Measurements from ENCODE around the gene TCF7L2.
"Not testable (repeated sequence)": the region's sequence is repeated elsewhere in the genome, so short reads cannot be mapped to it uniquely, and the experiment has no call there.

Gene TCF7L2

DNA sequence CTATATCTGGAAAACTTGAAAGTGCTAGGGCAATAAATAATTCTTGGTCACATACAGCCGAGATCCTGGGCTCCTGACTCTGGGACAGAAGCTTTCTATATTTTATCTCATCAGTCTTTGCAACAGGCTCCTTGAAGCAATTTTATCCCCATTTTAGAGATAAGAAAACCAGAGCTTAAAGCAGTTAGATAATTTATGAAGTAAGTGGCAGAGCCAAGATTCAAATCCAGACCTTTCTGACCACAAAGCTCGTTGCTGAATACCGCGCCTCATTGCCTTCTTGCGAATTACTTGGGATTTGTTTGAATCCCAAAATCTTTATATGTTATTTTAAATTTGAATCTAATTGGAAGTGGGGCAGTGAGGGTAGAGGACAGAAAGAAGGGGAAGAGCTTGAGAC is 106.0 kb downstream of the TCF7L2 start:
- Mint-ChIP-seq H3K4me3 (no peak overlapping the region), H3K27me3 (peaks cover 34% of the 10 kb centered on the region), H3K4me1 (peaks cover 8% of the 10 kb centered on the region), H3K36me3 (no peaks in the 10 kb centered on the region), H3K9me3 (no peaks in the 10 kb centered on the region), H3K27ac (no peak overlapping the region)
- DNase-seq = no peak
- CTCF ChIA-PET = no interaction called here

- Mint-ChIP-seq H3K36me3 (no peaks in the 10 kb centered on the region), H3K27ac (no peak overlapping the region), H3K9me3 (no peaks in the 10 kb centered on the region), H3K4me3 (no peak overlapping the region), H3K4me1 (peaks cover 5% of the 10 kb centered on the region), H3K27me3 (peaks cover 34% of the 10 kb centered on the region)
- CTCF ChIA-PET = no interaction called here
- DNase-seq = no peak
Measured at GRCh38 chr10:113056441-113057021, 106.5 kb downstream of the TCF7L2 start.

DNA sequence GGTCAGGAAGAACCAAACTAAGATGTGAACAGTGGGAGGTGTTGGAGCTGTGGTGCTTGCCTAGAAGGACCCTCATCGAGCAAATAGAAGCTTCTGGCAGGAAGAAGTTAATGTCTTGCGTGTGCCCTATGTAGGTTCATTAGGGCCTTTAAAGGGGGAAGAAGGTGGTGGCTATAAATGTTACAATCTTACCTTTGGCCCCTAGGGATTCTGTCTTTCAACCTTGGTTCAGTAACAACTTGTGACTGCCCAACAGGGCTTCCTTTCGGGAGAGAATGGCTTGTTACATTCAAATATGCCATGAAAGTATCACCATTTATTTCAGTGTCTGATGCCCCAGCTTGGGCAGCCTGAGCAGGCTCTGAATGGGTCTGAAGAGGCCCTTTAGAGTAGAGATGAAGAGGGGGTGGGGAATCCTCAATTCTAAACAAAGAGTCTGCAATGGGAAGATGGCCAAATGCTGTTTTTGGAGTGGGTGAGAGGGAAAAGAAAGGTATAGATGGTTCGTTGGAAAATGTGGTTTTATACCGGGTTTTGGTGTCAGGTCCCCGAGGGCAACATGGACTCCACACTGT is 108.0 kb downstream of the TCF7L2 start:
- Mint-ChIP-seq H3K27ac (no peak overlapping the region), H3K36me3 (no peaks in the 10 kb centered on the region), H3K4me3 (no peak overlapping the region), H3K27me3 (peaks cover 22% of the 10 kb centered on the region), H3K4me1 (no peaks in the 10 kb centered on the region), H3K9me3 (no peaks in the 10 kb centered on the region)
- CTCF ChIA-PET = interaction anchor here (0.6 kb wide), 1 partner anchor 893 kb away, joined by 4 read pairs; no protein-coding TSS in a partner anchor
- DNase-seq = no peak

- Mint-ChIP-seq H3K27ac (no peak overlapping the region), H3K9me3 (no peaks in the 10 kb centered on the region), H3K36me3 (no peaks in the 10 kb centered on the region), H3K4me3 (no peak overlapping the region), H3K27me3 (peaks cover 19% of the 10 kb centered on the region), H3K4me1 (no peaks in the 10 kb centered on the region)
- DNase-seq = no peak
- CTCF ChIA-PET = interaction anchor here (0.6 kb wide), 1 partner anchor 892 kb away, joined by 4 read pairs; no protein-coding TSS in a partner anchor
Measured at GRCh38 chr10:113058523-113059370, 108.7 kb downstream of the TCF7L2 start.

- H3K4me1 Mint-ChIP-seq = no peaks in the 10 kb centered on the region
- no peaks in the 10 kb centered on the region for H3K9me3 Mint-ChIP-seq
- no peak overlapping the region for H3K4me3 Mint-ChIP-seq
- no peaks in the 10 kb centered on the region for H3K36me3 Mint-ChIP-seq
- H3K27ac Mint-ChIP-seq = no peak overlapping the region
- no peak for DNase-seq
- peaks cover 17% of the 10 kb centered on the region for H3K27me3 Mint-ChIP-seq
- CTCF ChIA-PET = no interaction called here
Measured at GRCh38 chr10:113059371-113059780, 109.3 kb downstream of the TCF7L2 start.

- Mint-ChIP-seq H3K36me3 (no peaks in the 10 kb centered on the region), H3K4me3 (no peak overlapping the region), H3K9me3 (no peaks in the 10 kb centered on the region), H3K4me1 (no peaks in the 10 kb centered on the region), H3K27me3 (peaks cover 17% of the 10 kb centered on the region), H3K27ac (no peak overlapping the region)
- no peak for DNase-seq
- CTCF ChIA-PET = no interaction called here
Measured at GRCh38 chr10:113060201-113061053, 110.4 kb downstream of the TCF7L2 start.

DNA sequence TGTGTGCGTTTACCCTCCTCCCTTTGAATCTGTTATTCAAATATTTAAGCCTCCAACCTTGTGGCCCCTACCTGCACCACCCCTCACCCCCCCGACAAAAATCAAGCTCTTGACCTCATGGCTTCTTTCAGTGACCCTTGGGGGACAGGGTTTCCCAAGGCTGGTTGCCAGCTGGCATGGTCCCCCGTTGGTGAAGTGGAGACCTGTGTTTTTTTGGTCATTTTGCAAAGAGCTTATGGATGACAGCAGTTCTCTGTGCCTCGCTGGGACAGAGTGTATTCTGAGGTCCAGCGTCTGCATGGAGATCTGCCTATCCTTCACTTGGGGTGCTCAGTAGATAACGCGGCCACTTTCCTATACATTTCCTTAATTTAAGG is 111.0 kb downstream of the TCF7L2 start:
- Mint-ChIP-seq H3K9me3 (no peaks in the 10 kb centered on the region), H3K27me3 (peaks cover 17% of the 10 kb centered on the region), H3K4me3 (no peak overlapping the region), H3K27ac (no peak overlapping the region), H3K36me3 (no peaks in the 10 kb centered on the region), H3K4me1 (no peaks in the 10 kb centered on the region)
- DNase-seq = no peak
- CTCF ChIA-PET = no interaction called here

- H3K9me3 Mint-ChIP-seq = no peaks in the 10 kb centered on the region
- H3K27ac Mint-ChIP-seq = no peak overlapping the region
- no peak for DNase-seq
- no peaks in the 10 kb centered on the region for H3K36me3 Mint-ChIP-seq
- H3K27me3 Mint-ChIP-seq = peaks cover 16% of the 10 kb centered on the region
- no peak overlapping the region for H3K4me3 Mint-ChIP-seq
- CTCF ChIA-PET = interaction anchor here (0.8 kb wide), 1 partner anchor 1022 kb away, joined by 5 read pairs; no protein-coding TSS in a partner anchor
- H3K4me1 Mint-ChIP-seq = no peaks in the 10 kb centered on the region
Measured at GRCh38 chr10:113061557-113061956, 111.5 kb downstream of the TCF7L2 start.

GRCh38 chr10:113063043-113063967 is 113.3 kb downstream of the TCF7L2 start:
- no peaks in the 10 kb centered on the region for H3K36me3 Mint-ChIP-seq
- no peaks in the 10 kb centered on the region for H3K4me1 Mint-ChIP-seq
- no peak overlapping the region for H3K4me3 Mint-ChIP-seq
- no peak overlapping the region for H3K27ac Mint-ChIP-seq
- H3K9me3 Mint-ChIP-seq = no peaks in the 10 kb centered on the region
- DNase-seq = no peak
- CTCF ChIA-PET = no interaction called here
- H3K27me3 Mint-ChIP-seq = peaks cover 9% of the 10 kb centered on the region

DNA sequence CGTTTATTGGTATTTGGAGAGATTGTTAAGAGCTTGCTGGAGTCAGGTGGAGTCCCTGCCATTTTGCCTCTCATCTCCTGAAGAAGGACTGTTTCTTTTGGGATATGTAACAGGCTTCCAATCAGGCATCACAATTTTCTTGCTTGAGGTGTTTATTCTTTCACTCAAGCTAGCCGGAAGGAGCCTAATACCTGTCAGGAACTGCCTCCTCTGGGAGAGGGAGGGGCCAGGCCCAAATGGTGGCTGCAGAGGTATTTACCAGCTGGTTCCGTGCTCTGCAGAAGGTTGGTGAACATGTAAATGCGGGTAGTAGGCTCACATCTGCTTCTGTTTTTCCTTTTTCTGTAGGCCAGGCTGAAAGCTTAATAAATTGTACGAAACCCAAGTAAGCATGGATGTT is 114.0 kb downstream of the TCF7L2 start:
- H3K27ac Mint-ChIP-seq = no peak overlapping the region
- no peaks in the 10 kb centered on the region for H3K9me3 Mint-ChIP-seq
- peaks cover 13% of the 10 kb centered on the region for H3K27me3 Mint-ChIP-seq
- no peaks in the 10 kb centered on the region for H3K4me1 Mint-ChIP-seq
- CTCF ChIA-PET = no interaction called here
- no peak overlapping the region for H3K4me3 Mint-ChIP-seq
- H3K36me3 Mint-ChIP-seq = no peaks in the 10 kb centered on the region
- DNase-seq = no peak

GRCh38 chr10:113066120-113066519 is 116.1 kb downstream of the TCF7L2 start:
- H3K4me3 Mint-ChIP-seq, H3K9me3 Mint-ChIP-seq, DNase-seq, H3K27ac Mint-ChIP-seq, H3K36me3 Mint-ChIP-seq, CTCF ChIA-PET, H3K4me1 Mint-ChIP-seq: not testable (repeated sequence)
- H3K27me3 Mint-ChIP-seq = peaks cover 13% of the 10 kb centered on the region

- CTCF ChIA-PET = no interaction called here
- Mint-ChIP-seq H3K36me3 (no peaks in the 10 kb centered on the region), H3K27me3 (peaks cover 13% of the 10 kb centered on the region), H3K4me3 (no peak overlapping the region), H3K4me1 (no peaks in the 10 kb centered on the region), H3K9me3 (no peaks in the 10 kb centered on the region), H3K27ac (no peak overlapping the region)
- DNase-seq = no peak
Measured at GRCh38 chr10:113066561-113067312, 116.7 kb downstream of the TCF7L2 start.

GRCh38 chr10:113067501-113067900 is 117.5 kb downstream of the TCF7L2 start:
- DNase-seq = no peak
- Mint-ChIP-seq H3K36me3 (no peaks in the 10 kb centered on the region), H3K27ac (no peak overlapping the region), H3K9me3 (no peaks in the 10 kb centered on the region), H3K4me1 (no peaks in the 10 kb centered on the region), H3K27me3 (peaks cover 13% of the 10 kb centered on the region), H3K4me3 (no peak overlapping the region)
- CTCF ChIA-PET = no interaction called here
